Transverse colon (tissue), 4 donors: ENCODE results near the gene GRAMD1B. TPM values are rescaled to one million over a fixed set of nuclear protein-coding genes. Genes with fewer than 3 reads are reported as not detected.

ENCODE experiments used
- DNase-seq: peaks from one replicate; pipeline ENCODE4 v3.0.0-alpha.2; 2019
- H3K27ac ChIP-seq, 4 donors: fragments of 200-600 bp; sonication (generic); 2 replicates each; pipeline ENCODE4 v1.5.1; 2016 to 2018; ENCODE audit warnings: inconsistent platforms in 4 of 4
- H3K27me3 ChIP-seq: fragments of 200-600 bp; sonication (generic); 2 replicates; pipeline ENCODE4 v1.5.1; 2017; ENCODE audit warnings: inconsistent platforms
- H3K36me3 ChIP-seq, 4 donors: fragments of 200-600 bp; sonication (generic); 2 replicates each; pipeline ENCODE4 v1.5.1; 2017 to 2019; ENCODE audit warnings: inconsistent platforms in 4 of 4
- H3K4me1 ChIP-seq, 4 donors: fragments of 200-600 bp; sonication (generic); 2 replicates each; pipeline ENCODE4 v1.5.1; 2017 to 2020; ENCODE audit warnings: inconsistent platforms in 4 of 4
- H3K4me3 ChIP-seq, 4 donors: fragments of 200-600 bp; sonication (generic); 1 replicate in 1 of 4; 2 replicates in 3 of 4; pipeline versions ENCODE4 v1.5.1 to v1.6.1; 2017 to 2019; ENCODE audit warnings: inconsistent platforms in 4 of 4
- H3K9me3 ChIP-seq, 2 donors: fragments of 200-600 bp; sonication (generic); 2 replicates each; pipeline ENCODE4 v1.5.1; 2017 to 2019; ENCODE audit warnings: inconsistent platforms in 2 of 2
- EP300 ChIP-seq: sonication (generic); formaldehyde crosslinking; IDR thresholded peaks from one replicate; pipeline ENCODE4 v1.6.1; 2017; ENCODE audit warnings: antibody characterized with exemption, low read depth
- POLR2A ChIP-seq: fragments of 450-650 bp; IDR thresholded peaks from one replicate; pipeline ENCODE4 v1.6.1; 2016; ENCODE audit warnings: antibody characterized with exemption, mild to moderate bottlenecking, moderate library complexity
- POLR2AphosphoS5 ChIP-seq, 3 donors: sonication (generic); formaldehyde crosslinking; IDR thresholded peaks; one replicate each; pipeline ENCODE4 v1.6.1; 2016; ENCODE audit warnings: antibody characterized with exemption in 3 of 3
- WGBS, 2 donors: methylation state at CpG; one replicate each; pipeline ENCODE4 v1.1.5; 2018; ENCODE audit warnings: low coverage in 1 of 2; 5-methylcytosine and 5-hydroxymethylcytosine counted together
- in situ Hi-C, 4 donors: fragments of 200-750 bp; cut with MboI; loops; one replicate each; pipeline versions ENCODE4 v1.15.0 to v1.15.1; 2017; ENCODE audit warnings: low sequenced_read_pairs in 3 of 4, low pct_ligation_motif_present in 1 of 4, low pct_unique_long_range_greater_than_20kb in 1 of 4
- intact Hi-C: fragments of 100-400 bp; cut with DNase I; formaldehyde crosslinking; loops from one replicate; pipeline ENCODE4 v1.15.1; 2023; ENCODE audit warnings: low total_unique reads
- total RNA-seq, 4 donors: library from RNA; depleted of rRNA; stranded (reverse); fragments of >200 nt; gene quantifications; one replicate each; pipeline ENCODE4 v1.1.0, GENCODE V29; 2016
- TF ChIP-seq, protein P1 (sequence below), 5 experiments: fragments of 200-600 bp in 3 of 5; fragments of 450-650 bp in 2 of 5; sonication (generic) in 3 of 5; IDR thresholded peaks; 1 replicate in 2 of 5; 2 replicates in 3 of 5; pipeline ENCODE4 v1.5.1; 2016 to 2017; ENCODE audit warnings: antibody characterized with exemption in 5 of 5, inconsistent platforms in 3 of 5, mild to moderate bottlenecking in 2 of 5, moderate library complexity in 1 of 5

Gene GRAMD1B
- total RNA-seq, 4 donors from 2014 or later = 4.3 to 58.4 (median 9.9) TPM

DNA sequence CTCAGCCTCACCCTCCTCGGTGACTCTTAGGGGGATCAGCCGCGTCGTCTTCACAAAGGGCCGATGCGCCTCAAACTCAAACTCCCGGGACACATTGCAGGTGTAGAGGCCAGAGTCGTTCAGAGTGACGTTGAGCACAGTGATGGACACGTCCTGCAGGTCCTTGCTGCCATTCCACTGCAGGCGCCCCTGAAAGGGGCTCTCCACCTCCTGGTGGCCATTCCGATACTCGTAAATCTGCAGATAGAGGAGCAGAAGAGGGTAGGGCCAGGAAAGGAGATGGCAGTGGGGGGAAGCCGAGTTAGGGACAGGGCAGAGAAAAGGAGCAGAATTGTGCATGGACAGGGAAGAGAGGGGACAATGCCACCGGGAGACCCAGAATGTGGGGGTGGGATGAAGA lies 212.4 kb downstream of the GRAMD1B start:
- H3K4me3 ChIP-seq = no peak overlapping the region
- TF ChIP-seq, protein P1, sequence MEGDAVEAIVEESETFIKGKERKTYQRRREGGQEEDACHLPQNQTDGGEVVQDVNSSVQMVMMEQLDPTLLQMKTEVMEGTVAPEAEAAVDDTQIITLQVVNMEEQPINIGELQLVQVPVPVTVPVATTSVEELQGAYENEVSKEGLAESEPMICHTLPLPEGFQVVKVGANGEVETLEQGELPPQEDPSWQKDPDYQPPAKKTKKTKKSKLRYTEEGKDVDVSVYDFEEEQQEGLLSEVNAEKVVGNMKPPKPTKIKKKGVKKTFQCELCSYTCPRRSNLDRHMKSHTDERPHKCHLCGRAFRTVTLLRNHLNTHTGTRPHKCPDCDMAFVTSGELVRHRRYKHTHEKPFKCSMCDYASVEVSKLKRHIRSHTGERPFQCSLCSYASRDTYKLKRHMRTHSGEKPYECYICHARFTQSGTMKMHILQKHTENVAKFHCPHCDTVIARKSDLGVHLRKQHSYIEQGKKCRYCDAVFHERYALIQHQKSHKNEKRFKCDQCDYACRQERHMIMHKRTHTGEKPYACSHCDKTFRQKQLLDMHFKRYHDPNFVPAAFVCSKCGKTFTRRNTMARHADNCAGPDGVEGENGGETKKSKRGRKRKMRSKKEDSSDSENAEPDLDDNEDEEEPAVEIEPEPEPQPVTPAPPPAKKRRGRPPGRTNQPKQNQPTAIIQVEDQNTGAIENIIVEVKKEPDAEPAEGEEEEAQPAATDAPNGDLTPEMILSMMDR (IDR thresholded peaks at IDR 0.05) = no peak
- TF ChIP-seq EP300 = no peak
- TF ChIP-seq POLR2AphosphoS5 (IDR thresholded peaks at IDR 0.05) = no peak
- no peak for TF ChIP-seq POLR2A
- H3K4me1 ChIP-seq = no peaks in the 10 kb centered on the region
- H3K27me3 ChIP-seq = peaks cover 4% of the 10 kb centered on the region
- no peaks in the 10 kb centered on the region for H3K36me3 ChIP-seq
- in situ Hi-C loops = no loop called here
- H3K27ac ChIP-seq = no peak overlapping the region
- intact Hi-C loops = no loop called here
- no peak for DNase-seq
- no peaks in the 10 kb centered on the region for H3K9me3 ChIP-seq
- WGBS, 2 donors = 71 to 92% methylated on average over 4 to 11 of the region's 15 CpGs

DNA sequence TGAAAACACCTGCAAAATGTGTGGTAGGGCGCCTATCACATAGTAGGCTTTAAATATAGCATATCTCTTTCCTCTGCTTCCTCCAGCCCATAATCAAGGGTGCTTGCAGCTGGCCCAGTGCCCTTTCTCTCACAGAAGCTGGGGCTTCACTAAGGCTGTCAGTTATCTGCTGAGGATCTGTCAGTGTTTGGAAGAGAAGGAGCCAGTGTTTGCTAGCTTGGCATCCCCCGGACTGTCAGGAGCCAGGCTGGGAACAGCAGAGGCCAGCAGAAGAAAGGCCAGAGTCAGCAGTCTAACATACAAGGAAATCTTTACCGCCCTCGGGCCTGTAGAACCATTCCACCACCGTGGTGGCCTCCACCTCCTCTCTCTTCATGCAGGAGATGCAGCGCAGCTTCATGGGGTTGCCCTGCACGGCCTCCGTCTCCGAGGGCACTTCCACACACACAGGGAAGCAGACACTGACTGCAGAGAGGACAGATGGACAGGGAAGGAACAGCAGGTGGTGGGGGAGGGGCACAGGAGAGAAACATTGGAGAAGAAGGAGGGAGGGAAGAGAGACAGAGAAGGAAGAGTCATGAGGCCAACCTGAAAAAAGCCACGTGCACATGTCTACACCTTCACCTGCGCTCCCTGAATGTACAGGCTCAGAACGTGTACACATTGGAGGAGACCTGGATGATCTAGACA lies 215.4 kb downstream of the GRAMD1B start:
- Histone ChIP-seq H3K9me3 (no peaks in the 10 kb centered on the region), H3K27ac (no peak overlapping the region), H3K4me3 (no peak overlapping the region), H3K4me1 (no peaks in the 10 kb centered on the region), H3K27me3 (peaks cover 13% of the 10 kb centered on the region), H3K36me3 (no peaks in the 10 kb centered on the region)
- in situ Hi-C loops = no loop called here
- TF ChIP-seq EP300 (no peak), POLR2A (no peak), POLR2AphosphoS5 (IDR thresholded peaks at IDR 0.05) (no peak)
- TF ChIP-seq, protein P1 (IDR thresholded peaks at IDR 0.05) = no peak
- intact Hi-C loops = no loop called here
- 80 to 84% methylated on average over 6 to 12 of the region's 12 CpGs for WGBS, 2 donors
- no peak for DNase-seq

DNA sequence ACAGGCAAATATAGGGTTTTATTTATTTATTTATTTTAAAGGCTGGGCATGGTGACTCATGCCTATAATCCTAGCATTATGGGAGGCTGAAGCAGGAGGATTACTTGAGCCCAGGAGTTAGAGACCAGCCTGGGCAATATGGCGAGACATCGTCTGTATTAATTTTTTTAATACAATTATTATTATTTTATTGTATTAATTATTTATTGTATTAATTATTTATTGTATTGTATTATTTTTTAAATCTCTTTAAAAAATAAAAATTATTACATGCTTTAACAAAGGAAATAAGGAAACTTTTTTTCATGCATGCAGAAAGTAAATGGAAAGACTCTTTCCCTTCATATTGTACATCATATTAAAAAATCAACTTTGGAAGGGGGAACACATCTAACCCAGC lies 220.8 kb downstream of the GRAMD1B start:
- in situ Hi-C loops = no loop called here

DNA sequence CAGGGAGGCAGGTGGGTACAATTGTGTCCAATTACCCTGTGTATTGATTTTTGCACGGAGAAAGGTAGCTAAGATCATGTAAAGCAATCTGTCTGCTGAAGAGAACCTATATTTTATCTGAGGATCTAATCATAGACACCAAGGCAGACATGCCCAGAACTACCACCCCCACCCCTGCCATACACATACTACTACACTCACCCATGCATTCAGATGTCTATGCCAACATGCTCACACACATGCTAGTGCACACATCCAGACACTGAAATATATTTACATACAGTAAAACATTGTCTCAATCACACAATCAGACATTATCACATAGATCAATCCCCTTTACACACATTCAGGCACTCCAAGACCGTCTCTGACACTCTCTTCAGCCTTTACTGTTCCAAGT lies 222.5 kb downstream of the GRAMD1B start:
- Histone ChIP-seq H3K27me3 (peaks cover 53% of the 10 kb centered on the region), H3K9me3 (no peaks in the 10 kb centered on the region), H3K36me3 (no peaks in the 10 kb centered on the region), H3K27ac (no peak overlapping the region), H3K4me3 (no peak overlapping the region), H3K4me1 (peaks cover 0 to 19% (median 15%) of the 10 kb centered on the region in 4 donors)
- intact Hi-C loops (no loop called here), in situ Hi-C loops (no loop called here)
- 23 to 71% methylated on average over 2 of the region's 2 CpGs for WGBS, 2 donors
- DNase-seq = no peak
- TF ChIP-seq POLR2A (no peak), EP300 (no peak), POLR2AphosphoS5 (IDR thresholded peaks at IDR 0.05) (no peak)
- TF ChIP-seq, protein P1 (IDR thresholded peaks at IDR 0.05) = no peak

More for the DNA sequence above, 220.8 kb downstream of the GRAMD1B start:
- H3K9me3 ChIP-seq = no peaks in the 10 kb centered on the region
- H3K36me3 ChIP-seq = no peaks in the 10 kb centered on the region
- H3K4me1 ChIP-seq = peaks cover 0 to 19% (median 15%) of the 10 kb centered on the region in 4 donors
- intact Hi-C loops = no loop called here
- H3K4me3 ChIP-seq = no peak overlapping the region
- 93 to 97% methylated on average over 2 of the region's 2 CpGs for WGBS, 2 donors
- peaks cover 57% of the 10 kb centered on the region for H3K27me3 ChIP-seq
- no peak overlapping the region for H3K27ac ChIP-seq
- TF ChIP-seq POLR2AphosphoS5 (IDR thresholded peaks at IDR 0.05) = no peak
- TF ChIP-seq, protein P1 (IDR thresholded peaks at IDR 0.05) = no peak
- TF ChIP-seq EP300 = no peak
- TF ChIP-seq POLR2A = no peak
- DNase-seq = no peak
